Astrocyte of the cerebellum (primary cell): ENCODE data around the gene HOXA11.

Experiments
- DNase-seq: peaks from one replicate; pipeline ENCODE4 v3.0.0-alpha.2; 2011; ENCODE audit warnings: low read depth
- H3K4me3 ChIP-seq: 2 replicates; pipeline ENCODE4 v1.5.1; 2011; ENCODE audit warnings: mild to moderate bottlenecking, low read depth, low read length, moderate library complexity
- CTCF ChIP-seq: IDR thresholded peaks from 2 replicates; pipeline ENCODE4 v1.5.1; 2012; ENCODE audit warnings: low read length, low read depth, moderate library complexity, mild to moderate bottlenecking; ENCODE audit errors: missing control alignments
- in situ Hi-C: cut with HindIII; loops from 2 replicates; pipeline ENCODE4 v1.10.0; 2017; ENCODE audit warnings: low sequenced_read_pairs

The HOXA11 gene

GRCh38 chr7:27185013-27185853 lies at the start of gene HOXA11:
HOXA11 (minus strand) TSS chr7:27185232; CDS start chr7:27185144, 88 bp downstream.
- no peak within 1 kb of the TSS for H3K4me3 ChIP-seq
- in situ Hi-C loops: no loop called here
- TF ChIP-seq CTCF: no peak
- DNase-seq: no peak

- TF ChIP-seq CTCF: no peak
- DNase-seq: no peak
- in situ Hi-C loops: no loop called here
- H3K4me3 ChIP-seq: no peak overlapping the region
Observed at GRCh38 chr7:27229448-27229847, 44.4 kb upstream of the HOXA11 start.

GRCh38 chr7:27224983-27225934 lies 40.2 kb upstream of the HOXA11 start:
- no peak overlapping the region for H3K4me3 ChIP-seq
- in situ Hi-C loops: loop anchor here (5.0 to 25.0 kb wide), 2 partner anchors 57 to 362 kb away; no protein-coding TSS in a partner anchor
- no peak for DNase-seq
- TF ChIP-seq CTCF: no peak

GRCh38 chr7:27223941-27224575 lies 39.0 kb upstream of the HOXA11 start:
- in situ Hi-C loops: loop anchor here (5.0 to 25.0 kb wide), 2 partner anchors 58 to 363 kb away; no protein-coding TSS in a partner anchor
- no peak for TF ChIP-seq CTCF

GRCh38 chr7:27221201-27221797 lies 36.3 kb upstream of the HOXA11 start:
- in situ Hi-C loops: loop anchor here (5.0 to 25.0 kb wide), 2 partner anchors 61 to 366 kb away; no protein-coding TSS in a partner anchor
- DNase-seq: no peak
- no peak for TF ChIP-seq CTCF
- no peak overlapping the region for H3K4me3 ChIP-seq

More at GRCh38 chr7:27223941-27224575, 39.0 kb upstream of the HOXA11 start:
- H3K4me3 ChIP-seq: no peak overlapping the region
- no peak for DNase-seq
